Measurements from ENCODE around the gene CNOT1.
"Not testable (repeated sequence)": the region's sequence is repeated elsewhere in the genome, so short reads cannot be mapped to it uniquely, and the experiment has no call there.

CNOT1 gene

GRCh38 chr16:58629733-58630640 is at the start of gene CNOT1:
CNOT1 (minus strand) TSS chr16:58629826; CDS start chr16:58599337, 30,489 bp downstream.
- peak; percentile 91 to 95 (median 94) for DNase-seq (ENCODE audit: low read depth in 3 of 3, low spot score in 1 of 3)

DNA sequence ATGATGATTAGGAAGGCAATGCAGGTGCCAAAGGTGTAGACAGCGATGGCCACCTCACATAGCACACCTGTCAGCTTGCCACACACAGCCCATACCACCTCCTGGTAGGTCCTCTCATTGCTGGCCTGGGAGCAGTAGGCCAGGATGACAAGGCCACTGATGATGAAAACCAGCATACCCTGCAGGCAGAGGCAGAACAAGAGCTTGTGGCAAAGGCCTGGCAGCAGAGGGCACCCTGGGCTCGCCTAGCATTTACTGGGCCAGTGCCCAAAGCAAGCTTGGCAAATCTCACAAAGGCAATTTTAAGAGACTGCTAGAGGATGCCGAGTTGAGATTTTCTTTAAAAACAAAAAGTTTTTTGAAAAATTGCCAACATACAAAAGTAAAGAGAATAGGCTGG is 49.1 kb upstream of the CNOT1 start:
- no peak for DNase-seq (ENCODE audit: low read depth in 3 of 3, low spot score in 1 of 3)

- no peak for DNase-seq (ENCODE audit: low read depth in 3 of 3, low spot score in 1 of 3)
Observed at GRCh38 chr16:58678269-58678668, 48.6 kb upstream of the CNOT1 start.

GRCh38 chr16:58670946-58671583 is 41.4 kb upstream of the CNOT1 start:
- DNase-seq (ENCODE audit: low read depth in 3 of 3, low spot score in 1 of 3), result no peak

DNA sequence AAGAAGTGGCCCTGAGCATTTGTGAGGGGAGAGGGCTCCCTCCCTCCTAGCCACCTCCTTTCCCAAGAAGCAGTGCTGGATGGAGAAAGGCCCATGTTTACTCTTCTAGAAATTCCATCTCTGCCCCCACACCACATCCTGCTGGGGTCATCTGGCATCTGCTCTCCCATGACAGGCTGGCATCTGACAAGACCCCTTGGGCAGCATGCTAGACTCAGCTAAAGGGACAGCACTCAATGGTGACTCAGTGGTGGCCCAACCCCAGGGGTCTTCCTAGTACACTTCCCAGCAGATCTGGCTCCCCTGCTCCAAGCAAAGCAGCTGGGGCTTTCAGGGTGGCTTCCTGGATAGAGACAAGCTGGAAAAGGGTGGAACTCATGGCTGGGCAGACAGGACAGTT is 40.6 kb upstream of the CNOT1 start:
- no peak for DNase-seq (ENCODE audit: low read depth in 3 of 3, low spot score in 1 of 3)

DNA sequence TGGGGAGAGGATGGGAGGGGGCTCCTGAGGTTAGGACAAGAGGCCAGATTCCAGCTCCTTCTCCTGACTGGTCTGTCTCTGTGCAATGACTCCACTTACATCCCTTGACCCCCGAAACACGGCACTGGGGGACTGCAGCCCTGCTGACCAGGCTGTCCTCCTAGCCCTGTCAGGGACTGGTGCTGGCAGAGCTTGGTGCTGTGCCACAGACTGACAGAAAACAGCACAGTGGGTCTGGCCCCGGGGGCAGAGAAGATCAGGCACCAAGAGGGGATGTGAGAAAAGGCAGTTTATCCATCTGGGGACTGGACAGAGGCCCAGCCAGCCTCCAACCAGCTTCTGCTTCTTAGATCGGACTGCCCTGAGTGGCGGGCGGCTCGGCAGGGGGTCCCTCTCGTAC is 35.6 kb upstream of the CNOT1 start:
- no peak for DNase-seq (ENCODE audit: low read depth in 3 of 3, low spot score in 1 of 3)

DNA sequence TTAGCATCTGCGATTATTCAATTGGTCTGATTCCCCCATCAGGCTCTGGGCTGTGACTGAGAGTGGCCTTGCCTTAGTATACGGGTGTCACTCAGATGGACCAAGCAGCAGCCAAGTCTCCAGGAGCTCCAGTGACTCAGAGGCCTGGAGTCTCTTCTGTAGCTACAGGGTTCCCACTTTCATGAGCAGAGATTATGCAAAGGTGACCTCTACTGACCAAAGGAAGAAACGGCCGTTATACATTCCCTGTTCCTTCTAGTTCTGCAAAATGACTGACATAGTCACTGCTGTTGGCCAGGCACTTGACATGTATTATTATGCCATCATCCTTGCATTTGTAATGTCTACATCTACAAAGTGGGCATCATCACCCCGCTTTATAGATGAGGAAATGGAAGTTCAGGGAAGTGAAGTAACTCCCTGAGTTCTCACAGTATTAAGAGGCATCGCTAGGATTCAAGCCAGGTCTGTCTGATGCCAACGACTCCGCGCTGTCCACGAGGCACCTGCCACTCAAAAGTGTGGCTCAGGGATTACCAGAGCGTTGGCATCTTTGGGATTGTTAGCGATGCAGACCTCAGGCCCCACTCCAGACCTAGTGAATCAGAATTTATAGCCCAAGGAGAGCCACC is 31.7 kb upstream of the CNOT1 start:
- no peak for DNase-seq (ENCODE audit: low read depth in 3 of 3, low spot score in 1 of 3)

DNA sequence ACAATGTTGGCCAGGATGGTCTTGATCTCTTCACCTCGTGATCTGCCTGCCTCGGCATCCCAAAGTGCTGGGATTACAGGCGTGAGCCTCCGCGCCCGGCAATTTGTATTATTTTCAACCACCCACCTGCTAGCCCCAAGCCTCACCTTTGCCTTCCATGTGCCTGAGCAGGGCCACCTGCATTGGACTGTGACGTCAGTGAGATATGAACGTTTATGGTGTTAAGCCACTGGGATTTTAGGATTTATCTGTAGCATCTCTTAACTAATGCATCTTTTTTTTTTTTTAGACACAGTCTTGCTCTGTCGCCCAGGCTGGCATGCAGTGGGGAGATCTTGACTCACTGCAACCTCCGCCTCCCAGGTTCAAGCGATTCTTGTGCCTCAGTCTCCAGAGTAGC is 30.3 kb upstream of the CNOT1 start:
- DNase-seq (ENCODE audit: low read depth in 3 of 3, low spot score in 1 of 3), result not testable (repeated sequence)

- DNase-seq (ENCODE audit: low read depth in 3 of 3, low spot score in 1 of 3), result no peak
Observed at GRCh38 chr16:58658796-58659211, 29.2 kb upstream of the CNOT1 start.

DNA sequence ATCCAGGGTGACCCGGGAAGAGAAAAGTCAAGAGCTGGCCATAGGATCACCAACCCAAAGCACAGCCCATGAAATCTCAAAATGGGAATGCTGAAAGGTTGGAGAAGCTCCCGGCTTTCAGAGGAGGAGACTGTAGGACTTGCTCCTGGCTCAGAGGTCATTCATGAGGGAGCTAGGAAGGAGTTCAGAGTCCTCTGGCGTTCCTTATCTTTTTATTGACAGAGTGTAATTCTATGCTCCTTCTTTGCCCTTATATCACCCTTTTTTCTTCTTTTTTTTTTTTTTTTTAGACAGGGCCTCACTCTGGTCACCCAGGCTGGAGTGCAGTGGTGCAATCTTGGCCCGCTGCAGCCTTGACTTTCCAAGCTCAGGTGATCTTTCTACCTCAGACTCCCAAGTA is 27.3 kb upstream of the CNOT1 start:
- DNase-seq (ENCODE audit: low read depth in 3 of 3, low spot score in 1 of 3), result no peak

DNA sequence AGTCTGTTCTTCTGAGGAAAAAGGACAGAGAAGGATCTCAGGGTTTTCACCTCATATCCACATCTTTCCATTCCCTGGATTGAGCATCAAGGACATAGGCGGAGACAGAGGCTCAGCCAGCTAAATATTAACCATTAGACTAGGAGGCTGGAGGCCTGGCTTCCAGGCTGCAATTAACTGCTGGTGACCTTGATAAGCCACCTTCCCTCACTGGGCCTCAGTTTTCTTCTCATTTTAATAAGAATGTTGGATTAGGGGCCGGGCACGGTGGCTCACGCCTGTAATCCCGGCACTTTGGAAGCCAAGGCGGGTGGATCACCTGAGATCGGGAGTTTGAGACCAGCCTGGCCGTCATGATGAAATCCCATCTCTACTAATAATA is 25.6 kb upstream of the CNOT1 start:
- DNase-seq (ENCODE audit: low read depth in 3 of 3, low spot score in 1 of 3), result no peak

DNA sequence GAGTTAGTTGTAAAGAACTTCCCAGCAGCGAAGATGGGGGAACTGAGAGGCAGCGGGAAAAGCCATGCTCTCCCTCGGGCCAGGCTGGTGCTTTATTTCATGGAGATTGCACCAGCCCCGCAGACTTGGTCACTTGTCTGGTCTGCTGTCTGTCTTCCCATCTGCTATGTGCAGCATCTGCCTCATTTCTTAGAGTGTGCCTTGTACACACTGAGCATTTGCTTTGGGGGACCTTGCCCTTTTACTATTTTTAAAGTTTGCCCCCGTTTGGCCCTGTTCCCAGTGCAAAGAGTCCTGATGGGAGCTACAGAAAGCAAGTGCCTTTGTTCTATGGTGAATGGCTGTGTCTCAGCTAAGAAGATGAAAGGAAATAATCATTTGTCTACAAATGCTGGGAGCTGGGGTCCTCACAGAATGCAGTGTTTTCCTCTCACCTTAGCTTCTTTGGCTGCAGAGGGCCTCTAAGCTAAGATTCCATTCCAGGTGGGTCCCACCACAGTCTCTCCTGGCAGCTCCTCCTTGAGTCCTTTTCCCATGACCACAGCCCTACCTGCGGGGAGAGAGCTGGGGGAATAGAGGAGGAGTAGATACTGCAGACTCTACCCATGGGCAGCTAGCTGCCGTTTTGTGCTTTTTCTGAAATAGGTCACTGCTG is 25.1 kb upstream of the CNOT1 start:
- no peak for DNase-seq (ENCODE audit: low read depth in 3 of 3, low spot score in 1 of 3)

- no peak for DNase-seq (ENCODE audit: low read depth in 3 of 3, low spot score in 1 of 3)
Observed at GRCh38 chr16:58652741-58653140, 23.1 kb upstream of the CNOT1 start.

- no peak for DNase-seq (ENCODE audit: low read depth in 3 of 3, low spot score in 1 of 3)
Observed at GRCh38 chr16:58651965-58652348, 22.3 kb upstream of the CNOT1 start.

DNA sequence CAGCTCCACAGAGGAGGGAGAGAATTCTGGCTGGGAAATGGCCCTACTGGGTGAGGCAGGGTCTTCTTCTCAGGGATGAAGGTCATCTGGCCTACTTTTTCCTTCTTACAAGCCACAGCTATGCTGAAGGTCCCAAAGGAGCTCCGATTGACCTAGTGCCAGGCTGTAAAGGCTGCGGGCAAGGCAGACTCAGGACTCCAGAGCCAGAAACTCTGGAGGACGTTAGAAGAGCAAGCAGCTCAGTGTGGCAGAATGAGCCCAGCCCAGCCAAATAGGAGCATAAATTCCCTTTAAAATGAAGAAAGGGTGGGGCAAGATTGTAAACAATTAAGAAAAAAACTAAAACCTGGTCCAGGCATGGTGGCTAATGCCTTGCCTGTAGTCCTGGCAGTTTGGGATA is 20.1 kb upstream of the CNOT1 start:
- DNase-seq (ENCODE audit: low read depth in 3 of 3, low spot score in 1 of 3), result no peak

DNA sequence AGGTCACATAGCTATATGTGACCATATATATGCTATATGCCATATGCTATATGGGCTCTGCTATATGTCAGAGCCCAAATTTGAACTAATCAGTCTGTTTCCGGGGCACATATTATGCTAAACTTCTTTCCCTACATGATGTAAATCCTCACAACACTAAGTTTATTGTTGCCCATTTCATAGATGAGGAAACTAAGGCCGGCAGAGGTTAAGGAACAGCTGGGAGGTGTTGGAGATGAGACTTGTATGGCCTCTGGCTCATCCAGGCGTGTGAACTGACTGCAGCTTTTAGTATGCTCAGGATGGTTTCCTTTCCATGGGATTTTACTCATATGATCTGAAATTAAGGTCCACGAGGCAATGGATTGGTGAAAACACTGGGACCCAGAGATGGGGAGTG is 17.5 kb upstream of the CNOT1 start:
- DNase-seq (ENCODE audit: low read depth in 3 of 3, low spot score in 1 of 3), result no peak

DNA sequence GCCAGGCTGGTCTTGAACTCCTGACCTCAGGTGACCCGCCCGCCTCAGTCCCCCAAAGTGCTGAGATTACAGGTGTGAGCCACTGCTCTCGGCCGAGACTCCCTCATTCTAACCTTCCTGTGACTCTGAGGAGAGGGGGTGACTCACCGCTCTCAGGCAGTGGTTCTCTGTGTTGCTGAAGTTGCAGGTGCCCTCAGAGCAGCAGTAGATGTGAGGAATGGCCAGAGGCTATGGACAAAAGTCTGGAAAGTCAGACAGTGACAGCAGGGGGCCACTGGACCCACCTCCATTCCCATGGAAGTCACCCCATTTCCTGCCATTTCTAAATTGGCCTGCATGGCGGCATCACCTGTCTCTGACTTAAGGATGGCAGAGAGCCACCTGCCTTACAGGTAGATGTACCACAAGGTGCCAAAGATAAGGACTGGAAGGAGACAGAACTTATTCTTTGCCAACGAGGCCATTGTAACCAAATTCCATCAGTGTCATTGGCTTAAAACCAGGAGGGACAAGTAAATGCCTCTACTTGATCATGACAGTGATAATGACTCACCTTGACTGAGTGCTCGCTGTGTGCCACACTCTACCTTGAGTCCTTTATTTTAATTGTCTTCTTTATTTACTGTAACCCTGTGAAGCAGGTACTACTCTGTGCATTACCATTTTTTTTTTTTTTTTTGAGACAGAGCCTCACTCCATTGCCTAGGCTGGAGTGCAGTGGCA is 15.3 kb upstream of the CNOT1 start:
- no peak for DNase-seq (ENCODE audit: low read depth in 3 of 3, low spot score in 1 of 3)

DNA sequence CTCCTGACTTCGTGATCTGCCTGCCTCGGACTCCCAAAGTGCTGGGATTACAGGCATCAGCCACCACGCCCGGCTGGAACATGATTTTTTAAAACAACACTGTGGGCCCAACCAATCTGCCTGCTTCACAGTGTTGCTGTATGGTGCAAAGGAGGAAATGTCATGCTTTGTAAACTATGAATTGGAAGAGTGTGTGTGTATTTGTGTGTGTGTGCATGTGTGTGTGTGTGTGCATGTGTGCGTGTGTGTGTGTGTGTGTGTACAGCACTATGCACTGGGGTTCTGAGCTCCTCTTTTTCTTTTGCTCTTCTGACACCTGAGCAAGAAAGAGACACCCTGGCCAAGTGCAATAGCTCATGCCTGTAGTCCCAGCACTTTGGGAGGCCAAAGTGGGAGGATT is 14.5 kb upstream of the CNOT1 start:
- DNase-seq (ENCODE audit: low read depth in 3 of 3, low spot score in 1 of 3), result no peak

DNA sequence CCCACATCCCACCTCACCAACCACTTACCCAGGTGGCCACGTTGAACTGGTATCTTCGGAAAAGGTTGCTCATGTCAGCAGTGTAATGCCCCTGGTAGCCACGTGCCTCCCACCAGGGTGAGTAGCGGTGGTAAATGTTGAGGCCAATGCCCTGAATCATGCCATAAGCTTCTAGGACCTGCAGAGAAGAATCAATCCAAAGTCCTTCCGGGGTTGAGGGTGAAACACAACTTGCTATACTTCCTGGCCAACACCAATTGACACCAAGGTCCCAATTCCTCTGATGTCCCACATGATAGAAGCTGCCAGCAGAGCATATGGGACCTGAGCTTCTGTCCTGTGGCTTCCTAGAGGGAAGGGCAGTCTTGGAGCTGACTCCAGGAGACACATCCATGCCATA is 11.3 kb upstream of the CNOT1 start:
- no peak for DNase-seq (ENCODE audit: low read depth in 3 of 3, low spot score in 1 of 3)

GRCh38 chr16:58639836-58640235 is 10.2 kb upstream of the CNOT1 start:
- DNase-seq (ENCODE audit: low read depth in 3 of 3, low spot score in 1 of 3), result no peak

DNA sequence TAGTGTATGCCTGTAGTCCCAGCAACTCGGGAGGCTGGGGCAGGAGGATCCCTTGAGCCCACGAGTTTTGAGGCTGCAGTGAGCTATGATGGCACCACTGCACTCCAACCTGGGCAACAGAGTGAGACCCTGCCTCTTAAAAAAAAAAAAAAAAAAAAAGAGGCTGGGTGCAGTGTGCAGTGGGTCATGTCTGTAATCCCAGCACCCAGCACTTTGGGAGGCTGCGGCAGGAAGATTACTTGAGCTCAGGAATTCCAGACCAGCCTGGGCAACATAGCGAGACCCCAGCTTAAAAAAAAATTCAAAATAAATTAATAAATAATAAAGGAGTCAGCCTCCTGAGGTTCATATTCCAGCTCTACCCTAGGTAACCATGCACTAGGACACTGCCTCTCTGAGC is 9.6 kb upstream of the CNOT1 start:
- no peak for DNase-seq (ENCODE audit: low read depth in 3 of 3, low spot score in 1 of 3)
